Activated T-cell treated with anti-CD3 and anti-CD28 coated beads, Interleukin-2, amount 50 U/mL, for 48 hours (primary cell): ENCODE data around the gene DUSP8.

ENCODE experiments used
- DNase-seq, 2 experiments: peaks; one replicate each; pipeline ENCODE4 v3.0.0-alpha.2; 2020

DUSP8 gene

DNA sequence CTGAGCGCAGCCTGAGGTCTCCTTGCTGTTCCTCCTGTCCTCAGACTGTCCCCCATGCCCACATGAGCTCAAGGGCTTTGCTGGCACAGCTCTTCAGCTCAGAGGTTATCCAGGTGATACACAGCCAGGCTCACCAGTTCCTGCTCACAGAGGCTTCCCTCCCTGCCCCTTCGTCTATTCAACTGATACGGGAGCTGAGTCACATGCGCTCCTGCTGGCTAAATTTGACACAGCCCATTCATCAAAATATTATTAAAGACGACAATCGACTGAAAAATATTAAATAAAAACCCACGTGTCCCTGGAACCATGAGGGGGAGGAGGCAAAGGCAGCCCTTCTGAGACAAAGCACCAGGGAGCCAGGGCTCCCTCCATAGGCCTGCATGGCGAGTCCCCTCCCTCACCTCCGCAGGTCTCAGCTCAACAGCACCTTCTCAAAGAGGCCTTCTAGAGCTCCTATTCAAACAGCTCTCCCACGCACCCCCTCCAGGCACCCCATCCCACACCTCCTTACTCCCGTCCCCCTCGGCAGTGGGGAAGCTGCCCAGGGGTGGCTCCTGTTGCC, 40.5 kb downstream of the DUSP8 start:
- DNase-seq, result no peak

DNA sequence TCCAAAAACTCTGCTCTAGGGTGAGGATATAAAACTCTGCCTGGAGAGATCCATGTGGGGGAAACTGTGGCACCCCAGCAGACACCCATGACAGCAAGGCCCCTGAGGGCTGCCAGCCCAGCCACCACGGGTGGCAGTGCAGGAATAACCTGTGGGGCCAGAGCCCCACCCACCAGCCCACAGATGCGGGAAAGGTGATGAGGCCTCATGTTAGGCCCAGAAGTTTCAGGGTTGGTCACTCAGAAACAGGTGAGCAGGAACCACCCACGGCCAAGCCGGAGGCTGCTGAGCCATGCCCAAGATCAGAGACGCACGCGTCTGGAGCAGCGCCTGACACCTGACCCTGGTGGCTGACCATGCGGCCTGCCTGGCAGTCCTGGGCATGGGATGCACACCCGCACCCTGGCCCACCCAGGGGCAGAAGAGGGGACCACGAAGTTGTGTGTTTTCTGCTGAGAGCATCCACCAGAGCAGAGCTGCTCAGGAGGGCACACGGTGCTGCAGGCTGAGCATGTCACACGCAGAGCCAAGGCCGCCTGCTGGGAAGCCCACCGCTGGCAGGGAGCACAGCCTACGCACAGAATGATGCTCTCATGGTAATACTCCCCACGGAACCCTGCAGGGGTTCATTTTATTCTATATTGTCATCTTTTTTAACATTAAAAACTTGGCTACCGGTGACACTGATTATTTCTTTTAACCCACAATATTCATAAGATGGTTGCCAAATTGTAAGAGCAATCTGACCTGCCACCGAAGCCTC, 41.2 kb downstream of the DUSP8 start:
- DNase-seq, result no peak

DNA sequence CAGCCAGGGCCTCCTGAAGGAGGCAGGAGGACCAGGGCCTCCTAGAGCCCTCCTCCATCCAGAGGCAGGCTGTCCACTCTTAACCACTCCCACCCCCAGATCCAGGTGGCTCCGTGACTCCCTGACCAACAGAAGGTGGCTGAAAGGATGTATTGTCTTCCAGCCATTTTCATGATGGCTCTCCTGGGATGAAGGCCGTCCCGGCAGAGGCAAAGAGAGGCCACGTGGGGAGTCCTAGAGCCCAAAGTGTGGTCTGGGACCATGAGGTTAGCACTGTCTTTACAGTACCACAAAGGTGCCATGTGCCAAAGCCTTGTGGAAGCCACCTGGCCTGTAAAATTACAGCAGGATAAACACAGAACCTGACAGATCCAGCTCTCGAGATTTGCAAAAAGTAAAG, 42.3 kb downstream of the DUSP8 start:
- DNase-seq, result no peak

DNA sequence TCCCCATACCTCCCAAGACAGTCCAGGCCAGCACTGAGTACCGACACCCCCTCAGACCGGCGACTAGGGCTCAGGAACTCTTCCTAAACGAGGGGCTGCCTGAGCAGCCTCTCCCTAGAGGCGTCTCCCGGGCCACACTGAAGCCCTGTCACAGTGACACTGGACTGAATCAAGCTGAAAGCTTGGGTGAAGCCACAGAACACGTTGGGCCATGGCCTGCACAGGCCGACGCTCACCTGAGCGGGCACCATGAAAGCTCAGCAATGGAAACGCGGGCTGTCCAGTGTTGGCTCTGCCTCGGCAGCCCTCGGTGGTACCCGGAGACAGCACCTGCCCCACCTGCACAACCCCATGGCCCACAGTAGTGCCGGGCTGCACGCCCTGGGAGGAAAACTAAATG, 42.8 kb downstream of the DUSP8 start:
- no peak for DNase-seq

DNA sequence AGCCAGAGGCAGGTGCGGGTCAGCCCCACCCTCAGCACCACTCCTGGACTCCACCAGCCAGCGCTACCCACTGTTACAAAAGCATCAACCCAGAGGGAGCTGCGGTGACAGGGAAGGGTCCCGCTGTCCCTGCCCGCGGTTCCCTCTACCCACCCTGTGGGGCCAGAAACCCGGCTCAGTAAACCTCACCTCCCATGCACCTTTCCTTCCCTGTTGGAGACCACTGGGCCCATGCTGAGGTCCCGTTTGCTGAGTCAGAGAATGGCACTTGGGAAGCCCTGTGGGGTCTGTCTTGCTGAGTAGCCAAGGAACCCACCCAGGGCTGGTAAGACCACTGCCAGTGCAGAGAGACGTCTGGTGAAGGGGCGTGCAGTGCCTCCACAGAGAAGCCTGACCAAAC, 43.4 kb downstream of the DUSP8 start:
- no peak for DNase-seq

DNA sequence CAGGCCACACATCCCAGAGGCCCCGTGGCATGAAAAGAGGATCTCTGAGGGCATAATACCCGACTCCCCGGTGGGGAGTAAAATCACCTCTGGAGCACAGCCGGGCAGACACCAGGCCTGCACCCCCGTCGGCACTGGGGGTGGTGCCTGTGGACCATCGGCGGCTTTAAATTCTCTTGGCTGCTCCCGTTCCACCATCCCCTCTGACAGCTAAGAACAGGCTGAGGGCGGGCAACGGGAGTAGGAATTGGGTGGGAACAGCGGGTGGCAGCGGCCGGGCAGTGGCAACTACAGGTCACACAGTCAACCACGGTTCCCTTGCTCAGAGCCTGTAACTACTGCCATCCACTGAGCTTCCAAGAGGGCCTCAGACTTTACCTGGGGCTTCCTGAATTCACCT, 45.3 kb downstream of the DUSP8 start:
- no peak for DNase-seq

DNA sequence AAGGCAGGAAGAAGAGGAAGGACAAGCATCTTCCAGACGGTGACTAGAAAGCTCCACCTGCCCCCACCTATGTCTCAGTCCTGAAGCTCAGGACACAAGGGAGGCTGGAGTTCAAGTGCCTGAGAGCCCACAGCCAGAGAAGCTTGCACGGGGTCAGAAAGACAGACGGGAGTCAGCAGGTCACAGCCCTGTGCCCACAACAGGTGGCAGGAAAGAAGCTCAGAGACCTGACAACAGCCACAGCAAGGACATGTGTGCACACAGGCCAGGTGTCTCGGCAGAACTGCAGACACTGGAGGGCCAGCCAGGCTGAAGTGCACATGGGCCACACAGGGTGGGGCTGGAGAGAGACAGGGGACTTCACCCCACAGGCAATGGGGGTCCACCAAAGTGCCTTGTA, 48.3 kb downstream of the DUSP8 start:
- no peak for DNase-seq

DNA sequence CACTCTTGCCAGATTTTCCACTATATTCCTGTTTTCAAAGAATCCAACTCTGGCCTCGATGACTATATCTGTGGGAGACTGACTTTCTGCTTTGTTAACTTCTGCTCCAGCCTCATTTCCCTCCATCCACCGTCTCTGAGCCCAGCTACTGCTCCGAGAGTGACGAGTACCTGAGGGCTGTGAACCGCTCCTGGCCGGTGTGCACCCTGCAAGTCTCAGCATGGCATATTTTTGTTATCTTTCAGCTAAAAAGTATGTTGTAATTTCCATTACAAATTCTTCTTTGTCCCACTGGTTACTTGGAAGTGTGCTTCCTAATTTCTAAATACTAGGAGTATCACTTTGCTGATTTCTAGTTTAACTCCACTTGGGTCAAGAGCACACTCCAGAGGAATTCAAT, 49.0 kb downstream of the DUSP8 start:
- no peak for DNase-seq

DNA sequence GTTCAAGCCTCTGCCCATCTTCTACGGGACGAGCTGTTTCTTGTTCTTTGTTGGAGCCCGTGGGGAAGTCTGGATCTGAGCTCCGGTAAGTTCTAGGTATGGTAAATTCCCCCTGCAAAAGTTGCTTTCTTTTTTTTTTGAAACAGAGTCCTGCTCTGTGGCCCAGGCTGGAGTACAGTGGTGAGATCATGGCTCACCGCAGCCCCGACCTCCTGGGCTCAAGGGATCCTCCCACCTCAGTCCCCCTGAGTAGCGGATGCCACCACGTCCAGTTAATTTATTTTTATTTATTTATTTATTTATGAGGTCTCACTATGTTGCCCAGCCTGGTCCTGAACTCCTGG, 50.0 kb downstream of the DUSP8 start:
- DNase-seq, result no peak

DNA sequence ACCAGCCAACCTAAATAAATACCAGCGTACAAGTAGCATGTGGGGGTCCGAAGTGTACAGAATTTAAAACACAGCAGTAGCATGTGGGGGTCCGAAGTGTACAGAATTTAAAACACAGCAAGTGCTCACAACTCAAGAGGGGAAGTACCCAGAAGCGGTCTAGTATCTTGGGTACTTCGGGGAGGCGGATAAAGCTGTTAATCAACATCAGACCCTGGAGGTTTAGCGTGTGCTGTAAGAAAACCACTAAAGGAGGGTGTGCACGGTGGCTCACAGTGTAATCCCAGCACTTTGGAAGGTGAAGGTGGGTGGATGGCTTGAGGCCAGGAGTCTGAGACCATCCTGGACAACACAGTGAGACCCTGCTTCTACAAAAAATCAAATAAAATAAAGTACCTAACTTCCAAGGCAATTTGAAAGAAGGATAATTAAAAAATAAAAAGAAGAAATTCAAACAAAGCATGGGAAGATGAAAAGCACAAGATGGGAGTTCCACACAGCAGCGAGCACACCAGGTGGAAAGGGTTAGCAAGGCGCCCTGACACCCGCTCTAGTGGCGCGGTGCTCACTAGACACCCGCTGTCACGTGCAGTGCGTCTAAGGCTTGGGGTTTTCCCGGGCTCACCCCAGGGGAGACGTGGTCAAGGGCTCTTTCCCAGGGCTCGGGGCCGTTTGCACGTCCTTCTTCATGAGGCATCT, 50.5 kb downstream of the DUSP8 start:
- no peak for DNase-seq

DNA sequence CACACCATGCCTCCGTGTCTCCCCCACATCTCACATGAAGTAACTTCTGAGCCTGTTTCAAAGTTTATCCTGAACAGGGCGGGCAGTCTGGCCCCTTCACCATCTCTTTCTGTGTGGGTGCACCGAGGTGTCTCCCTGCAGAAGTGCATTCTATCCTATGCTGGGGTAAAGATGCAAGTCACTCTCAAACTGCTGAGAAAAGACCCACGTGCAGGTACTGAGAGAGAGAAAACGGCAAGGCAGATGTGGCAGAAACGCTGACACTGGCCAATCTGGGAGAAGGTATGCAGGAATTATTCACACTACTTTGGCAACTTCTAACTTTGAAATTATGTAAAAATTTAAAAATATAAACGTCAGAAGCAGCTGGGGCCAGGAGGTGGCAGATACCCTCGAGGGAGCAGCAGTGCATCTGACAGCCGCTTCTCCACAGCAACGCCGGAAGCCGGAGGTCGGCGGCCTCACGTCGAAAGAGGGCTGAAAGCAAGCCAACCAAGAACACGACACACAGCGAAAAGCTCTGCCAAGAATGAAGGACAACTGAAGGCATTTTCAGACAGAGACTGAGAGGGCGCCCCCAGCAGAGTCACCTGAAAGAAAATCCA, 51.3 kb downstream of the DUSP8 start:
- DNase-seq, result no peak

DNA sequence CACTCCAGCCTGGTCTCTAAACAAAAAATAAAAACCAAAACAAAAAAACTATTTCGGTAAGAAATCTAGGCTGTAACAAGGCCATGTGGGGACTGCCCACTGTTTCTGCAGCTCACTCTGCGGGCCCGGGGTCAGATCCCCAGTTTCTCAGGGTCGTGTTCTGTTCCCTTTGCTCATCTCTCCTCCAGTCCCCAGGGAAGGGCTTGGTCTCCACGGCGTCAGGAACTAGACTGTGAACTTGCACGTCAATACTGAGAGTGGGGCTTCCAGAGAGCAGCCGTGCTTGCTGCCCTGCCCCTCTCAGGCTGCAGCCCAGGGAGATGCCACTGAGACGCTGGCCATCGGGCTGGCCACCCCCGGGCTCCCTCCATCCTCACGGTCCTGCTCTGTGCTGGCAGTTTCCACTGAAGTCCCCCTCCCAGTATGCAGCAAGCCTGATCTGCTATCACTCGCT, 51.8 kb downstream of the DUSP8 start:
- DNase-seq, result no peak

DNA sequence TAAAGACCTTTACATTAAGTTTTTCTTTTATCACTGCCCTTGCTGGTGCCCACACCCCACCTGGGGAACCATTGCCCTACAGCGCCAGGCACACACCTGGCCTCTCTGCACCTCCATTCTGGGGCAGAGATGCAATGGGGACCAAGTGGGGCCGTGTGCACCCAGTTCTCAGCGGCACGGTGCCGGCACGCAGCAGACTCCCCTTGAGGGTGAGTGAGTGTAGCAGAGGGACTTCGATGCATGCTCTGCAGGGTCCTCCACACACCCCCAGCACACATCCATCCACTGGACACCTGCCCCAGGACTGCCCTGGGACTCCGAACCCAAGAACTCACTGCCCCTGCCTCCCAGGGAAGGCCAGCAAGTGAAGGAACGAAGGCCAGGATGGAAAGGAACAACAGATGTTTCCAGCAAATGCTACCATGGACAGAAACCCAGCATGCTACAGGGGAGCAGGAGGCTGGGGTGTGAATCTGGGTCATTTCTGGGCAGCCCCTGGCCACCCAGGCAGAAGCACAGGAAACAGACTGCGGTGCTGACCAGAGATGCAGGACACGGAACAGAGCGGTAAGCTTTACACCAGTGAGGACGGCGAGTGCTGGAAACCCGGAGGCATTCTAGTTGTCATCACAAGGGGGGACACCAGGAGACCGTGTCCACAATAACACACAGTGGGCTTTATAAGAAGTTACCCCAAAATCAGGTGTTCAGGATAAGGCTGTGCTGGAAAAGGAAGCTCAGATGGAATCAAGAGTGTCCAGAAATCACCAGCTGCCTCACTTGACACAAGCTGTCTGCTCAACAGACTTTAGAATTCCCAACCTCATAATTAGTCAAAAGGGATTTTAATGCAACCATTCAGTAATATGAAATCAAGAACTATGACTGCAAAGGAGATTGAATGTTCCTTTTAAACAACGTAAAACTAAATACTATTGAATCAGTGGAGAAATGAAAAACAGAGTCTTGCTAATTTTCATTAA, 52.8 kb downstream of the DUSP8 start:
- DNase-seq, result no peak

DNA sequence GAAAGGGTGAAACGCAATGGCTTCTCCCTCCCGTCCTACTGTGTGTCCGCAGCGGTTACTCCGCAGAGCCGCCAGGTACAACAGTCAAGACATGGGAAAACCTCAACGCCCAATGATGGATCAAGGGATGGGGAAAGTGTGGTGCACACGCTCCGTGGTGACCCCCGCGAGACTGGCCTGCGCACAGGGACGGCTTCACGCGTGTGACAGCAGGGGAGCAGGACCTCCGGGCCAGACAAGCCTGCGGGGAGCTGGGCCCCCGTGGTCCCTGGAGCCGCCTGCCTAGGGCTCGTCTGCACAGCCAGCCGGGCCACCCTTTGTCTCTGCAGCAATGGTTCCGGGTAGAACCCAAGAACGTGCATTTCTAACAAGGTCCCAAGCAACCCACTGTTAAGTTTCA, 53.8 kb downstream of the DUSP8 start:
- DNase-seq, result no peak

DNA sequence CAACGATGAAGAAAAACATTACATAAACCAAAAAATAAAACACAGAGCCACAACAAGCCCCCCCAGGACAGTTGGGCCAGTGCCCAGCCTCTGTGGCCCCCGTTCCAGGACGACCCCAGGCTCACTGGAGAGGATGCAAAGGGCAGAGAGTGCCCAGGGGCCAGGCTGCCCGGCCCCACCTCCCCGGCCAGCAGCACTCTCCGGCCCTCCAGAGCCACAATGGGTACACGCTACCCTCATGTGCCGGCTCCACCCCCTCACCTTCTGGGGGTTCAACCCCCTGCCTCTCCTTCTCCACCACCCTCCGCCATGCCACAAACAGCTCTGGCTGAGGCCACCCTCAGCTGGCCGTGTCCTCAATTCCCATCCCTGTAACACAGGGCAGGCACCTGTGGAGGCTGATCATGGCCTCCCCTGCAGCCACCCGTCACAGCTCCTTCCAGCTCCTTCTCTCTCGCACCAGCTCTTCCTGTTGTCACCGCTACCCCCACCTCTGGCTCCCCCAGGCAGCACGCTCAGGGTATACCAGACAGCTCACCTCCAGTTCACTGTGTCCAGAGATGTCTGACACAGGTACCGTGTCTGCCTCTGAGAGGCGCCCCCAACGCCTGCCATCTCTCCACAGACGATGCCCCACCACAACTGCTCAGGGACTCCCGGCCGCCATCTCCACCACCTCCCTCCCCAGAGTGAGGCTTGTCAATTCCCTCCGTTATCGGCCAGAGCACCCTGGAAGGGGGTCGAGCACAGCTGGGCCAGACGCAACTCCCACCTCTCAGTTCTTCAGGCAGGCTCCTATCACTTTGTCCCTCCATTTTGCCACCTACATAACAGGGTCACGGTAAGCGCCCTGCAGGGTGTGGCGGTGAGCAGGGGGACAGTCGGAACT, 54.7 kb downstream of the DUSP8 start:
- DNase-seq, result no peak

DNA sequence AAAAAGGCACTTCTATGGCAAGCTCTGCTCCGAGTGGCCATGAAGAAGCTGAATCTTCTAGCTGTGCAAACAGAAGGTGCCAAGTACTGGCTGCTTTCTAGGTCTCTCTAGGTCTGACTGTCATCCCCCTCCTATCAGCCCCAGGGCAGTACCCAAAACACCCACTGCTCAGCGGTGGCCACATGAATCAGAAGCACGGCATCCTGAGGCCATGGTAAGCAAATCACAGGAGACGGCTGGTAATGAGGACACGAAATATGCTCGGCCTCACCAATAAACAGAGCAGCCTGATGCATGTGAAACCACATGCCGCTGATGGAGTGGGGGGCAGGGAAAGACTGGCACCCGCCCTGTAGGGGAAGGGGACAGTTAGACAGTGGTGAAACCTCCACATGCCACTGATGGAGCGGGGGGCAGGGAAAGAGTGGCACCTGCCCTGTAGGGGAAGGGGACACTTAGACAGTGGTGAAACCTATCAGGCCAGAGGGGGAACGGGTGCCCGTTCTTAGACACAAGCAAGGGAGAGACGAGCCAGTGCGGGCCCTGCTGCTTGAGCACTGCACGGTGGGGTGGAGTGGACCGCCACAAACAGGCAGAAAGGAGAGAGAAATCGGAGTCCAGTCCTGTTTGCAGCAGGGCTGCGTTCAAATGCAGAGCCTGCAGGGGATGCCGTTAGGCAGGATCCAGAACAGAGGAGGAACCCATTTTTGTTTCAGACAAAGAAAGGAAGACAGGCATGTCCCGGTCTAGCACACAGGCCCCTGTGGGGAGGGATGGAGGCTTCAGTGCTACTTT, 55.6 kb downstream of the DUSP8 start:
- DNase-seq, result peak in 1 of 2 experiments; percentile 34

DNA sequence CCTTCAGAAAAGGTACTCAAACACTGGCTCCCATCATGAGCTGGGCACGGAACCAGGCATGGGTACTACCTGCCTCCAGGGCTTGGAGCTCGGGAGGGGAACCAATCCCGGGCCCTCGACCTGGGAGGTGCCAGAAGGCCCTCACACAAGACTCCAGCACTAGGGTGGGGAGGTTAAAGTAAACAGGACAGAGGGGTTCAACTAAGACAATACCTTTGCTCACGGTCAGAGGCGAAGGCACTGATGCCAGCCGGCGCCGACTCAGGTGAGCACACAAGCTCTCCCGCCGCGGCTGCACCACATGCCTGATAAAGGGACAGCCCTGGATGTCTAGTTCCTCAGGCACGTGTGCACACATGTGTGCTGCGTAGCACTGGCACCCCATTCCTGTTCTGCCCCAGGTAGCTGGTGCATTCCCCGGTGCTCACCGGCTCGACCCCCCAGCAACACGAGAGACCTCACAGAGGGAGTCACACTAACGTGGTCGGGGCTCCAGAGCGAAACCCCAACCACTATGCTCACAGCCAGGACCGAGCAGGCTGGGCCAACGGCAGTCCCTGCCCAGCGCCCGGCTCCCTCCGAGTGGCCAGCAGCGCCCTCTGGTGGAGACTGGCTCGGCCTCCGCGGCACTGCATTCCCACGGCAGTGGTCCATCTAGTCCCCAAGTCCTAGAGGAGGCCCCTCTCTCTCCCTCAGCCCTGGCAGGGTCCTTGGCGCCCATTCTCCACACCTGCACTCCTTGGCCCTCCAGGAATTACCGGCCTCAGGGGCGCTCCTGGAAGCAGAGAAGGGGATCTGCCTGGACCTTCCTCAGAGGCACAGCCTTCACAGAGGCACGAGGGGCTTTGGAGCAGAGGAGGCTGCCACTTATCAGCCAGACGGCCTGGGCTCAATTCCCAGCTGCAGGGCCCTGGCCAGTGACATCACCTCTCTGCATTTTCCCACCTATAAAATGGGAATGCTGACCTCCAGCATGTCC, 56.7 kb downstream of the DUSP8 start:
- peak; percentile 87 for DNase-seq

DNA sequence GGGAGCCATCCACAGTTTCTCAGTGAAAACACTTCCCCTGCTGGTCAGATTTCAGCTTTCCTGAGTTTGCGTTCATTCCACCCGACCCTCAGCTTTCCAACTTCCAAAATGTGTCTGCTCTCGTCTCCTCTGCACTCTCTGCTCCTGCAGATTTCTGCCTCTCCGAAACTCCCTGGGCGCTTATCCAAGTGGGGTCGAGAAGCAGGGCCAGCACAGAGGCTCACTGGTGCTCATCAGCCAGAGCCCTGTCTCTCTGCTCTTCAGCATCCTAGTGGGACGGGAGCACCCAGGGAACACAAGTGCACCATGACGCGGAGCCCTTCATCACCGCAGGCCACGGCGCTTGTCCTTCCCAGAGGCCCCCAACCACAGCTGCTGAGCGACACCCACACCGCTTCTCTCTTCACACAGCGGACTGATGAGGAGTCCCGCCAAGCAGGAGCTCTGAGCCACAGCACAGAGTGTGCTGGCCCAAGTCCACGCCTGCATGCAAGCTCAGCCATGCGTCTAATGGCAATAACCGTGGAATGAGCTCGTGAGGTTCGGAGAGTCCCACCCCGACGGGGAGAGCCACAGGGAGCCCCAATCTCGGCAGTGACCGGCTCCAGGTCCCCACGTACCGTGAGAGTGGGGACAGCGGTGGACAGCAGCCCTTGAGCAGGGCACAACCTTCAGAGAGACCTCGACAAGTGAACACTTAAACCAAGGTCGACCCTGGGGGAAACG, 57.6 kb downstream of the DUSP8 start:
- DNase-seq, result no peak
